Right lobe of liver (tissue), 4 donors: ENCODE data around the gene SIGLEC10.

Experiments used
- CTCF ChIP-seq, 4 donors: fragments of 200-600 bp in 3 of 4; fragments of 450-650 bp in 1 of 4; IDR thresholded peaks; one replicate each; pipeline versions ENCODE4 v1.5.1 to v1.8.0; 2016 to 2022; ENCODE audit warnings: antibody characterized with exemption in 4 of 4, mild to moderate bottlenecking in 2 of 4
- POLR2A ChIP-seq: fragments of 450-650 bp; IDR thresholded peaks from one replicate; pipeline ENCODE4 v1.6.1; 2017; ENCODE audit warnings: antibody characterized with exemption, mild to moderate bottlenecking
- donor health status: DM: no; HTN: no; CAD: no.
- donor health status: DM: no; HTN: no; CAD: no.
- donor health status: DM: no; HTN: yes; CAD: no.

DNA sequence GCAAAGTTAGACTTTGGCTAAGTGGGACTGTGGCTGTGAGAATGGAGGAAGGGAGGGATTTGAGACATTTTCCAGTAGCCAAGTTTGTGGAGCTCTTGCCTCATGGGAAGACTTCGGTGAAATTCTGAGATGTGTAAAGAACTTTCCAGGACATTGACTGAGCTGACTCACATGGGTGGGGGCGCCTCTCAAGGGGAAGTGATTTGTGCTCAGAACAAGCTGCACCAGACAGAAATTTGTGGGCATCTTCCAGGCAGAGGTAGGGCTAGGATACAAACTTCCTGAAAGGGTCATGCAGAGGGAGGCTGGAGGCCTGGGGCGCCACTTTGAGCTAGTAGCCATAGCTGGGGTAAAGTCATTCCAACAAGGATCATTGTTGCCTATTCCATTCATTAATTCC lies 9.8 kb upstream of the SIGLEC10 start:
- TF ChIP-seq CTCF (IDR thresholded peaks at IDR 0.05) (no peak), POLR2A (no peak)
